IMR-90 (cell line): Measurements from ENCODE around the gene SLC4A1AP. TPM values are rescaled to one million over a fixed set of nuclear protein-coding genes. Genes with fewer than 3 reads are reported as not detected.
A peak's percentile ranks its signal among the peaks of the same experiment; 100 is the strongest.

Source experiments
- ATAC-seq: fragments of 200-7000 bp; cut with Tn5 transposase; 2 replicates; pipeline ENCODE4 v1.9.1; 2020; ENCODE audit warnings: low read depth, mild to moderate bottlenecking, moderate library complexity
- BruUV-seq: library from RNA; stranded (reverse); fragments of 400-500 nt; replicated peaks from 2 replicates; lab custom pipeline; 2021; lab: Mats Ljungman, UMichigan
- CTCF ChIA-PET: fragments of 300-600 bp; formaldehyde crosslinking; extraction: SDS; loops from one replicate; lab custom pipeline; 2021; ENCODE audit warnings: antibody characterized with exemption; lab: Yijun Ruan, JAX
- POLR2A ChIA-PET: fragments of 300-600 bp; sonication (Branson Sonifier 250); formaldehyde crosslinking; loops from one replicate; lab custom pipeline; 2022; ENCODE audit warnings: antibody characterized with exemption; ENCODE audit not compliant: unreplicated experiment; lab: Charles Lee
- DNase-seq: peaks from one replicate; pipeline ENCODE4 v3.0.0; 2013
- H2AFZ ChIP-seq: replicated peaks from 2 replicates; pipeline ENCODE3; 2013; ENCODE audit warnings: low read length, mild to moderate bottlenecking; ENCODE audit not compliant: poor library complexity
- H2AK5ac ChIP-seq: 2 replicates; pipeline ENCODE4 v1.6.1; 2013; ENCODE audit warnings: low read depth, low read length, inconsistent platforms
- H2AK9ac ChIP-seq: replicated peaks from 2 replicates; pipeline ENCODE3; 2013; ENCODE audit warnings: mild to moderate bottlenecking, low read depth, low read length, moderate library complexity; ENCODE audit not compliant: poor library complexity
- H2BK120ac ChIP-seq: 2 replicates; pipeline ENCODE4 v1.6.1; 2013; ENCODE audit warnings: low read depth, low read length, inconsistent platforms
- H2BK15ac ChIP-seq: 3 replicates; pipeline ENCODE4 v1.6.1; 2013; ENCODE audit warnings: low read depth, low read length, inconsistent platforms
- H2BK20ac ChIP-seq: 2 replicates; pipeline ENCODE4 v1.6.1; 2013; ENCODE audit warnings: low read depth, mild to moderate bottlenecking, inconsistent platforms, low read length, moderate library complexity
- H2BK5ac ChIP-seq: 2 replicates; pipeline ENCODE4 v1.6.1; 2013; ENCODE audit warnings: mild to moderate bottlenecking, low read depth, low read length, inconsistent platforms; ENCODE audit not compliant: poor library complexity, severe bottlenecking
- H3K14ac ChIP-seq: replicated peaks from 2 replicates; pipeline ENCODE4 v1.6.1; 2013; ENCODE audit warnings: low read depth, low read length, inconsistent platforms
- H3K18ac ChIP-seq: 2 replicates; pipeline ENCODE4 v1.6.1; 2013; ENCODE audit warnings: low read depth, low read length, control low read depth
- H3K23ac ChIP-seq: 2 replicates; pipeline ENCODE4 v1.6.1; 2013; ENCODE audit warnings: low read depth, low read length, inconsistent platforms
- H3K27ac ChIP-seq: 2 replicates; pipeline ENCODE4 v1.5.1; 2013; ENCODE audit warnings: mild to moderate bottlenecking, control low read depth, low read length; ENCODE audit not compliant: insufficient read depth
- H3K27me3 ChIP-seq: 2 replicates; pipeline ENCODE4 v1.6.1; 2013; ENCODE audit warnings: low read length; ENCODE audit not compliant: control insufficient read depth, insufficient read depth
- H3K36me3 ChIP-seq: 2 replicates; pipeline ENCODE4 v1.6.1; 2013; ENCODE audit warnings: low read length, mixed read lengths; ENCODE audit not compliant: control insufficient read depth, insufficient read depth
- H3K4ac ChIP-seq: 2 replicates; pipeline ENCODE4 v1.6.1; 2013; ENCODE audit warnings: low read depth, low read length, inconsistent platforms
- H3K4me1 ChIP-seq: 2 replicates; pipeline ENCODE4 v1.6.1; 2013; ENCODE audit warnings: low read length, mixed read lengths; ENCODE audit not compliant: control insufficient read depth, insufficient read depth
- H3K4me2 ChIP-seq: 2 replicates; pipeline ENCODE4 v1.6.1; 2013; ENCODE audit warnings: low read depth, mild to moderate bottlenecking, control low read depth, low read length, moderate library complexity
- H3K4me3 ChIP-seq: 2 replicates; pipeline ENCODE4 v1.5.1; 2013; ENCODE audit warnings: low read depth, mild to moderate bottlenecking, control low read depth, low read length, moderate library complexity; ENCODE audit not compliant: insufficient read depth
- H3K56ac ChIP-seq: 2 replicates; pipeline ENCODE4 v1.6.1; 2013; ENCODE audit warnings: low read length, inconsistent platforms; ENCODE audit not compliant: insufficient read depth; ENCODE audit errors: extremely low read depth
- H3K79me1 ChIP-seq, 2 experiments: 2 replicates each; pipeline ENCODE4 v1.6.1; 2013; ENCODE audit warnings: low read length in 2 of 2, inconsistent platforms in 1 of 2, low read depth in 1 of 2
- H3K9ac ChIP-seq: 2 replicates; pipeline ENCODE4 v1.6.1; 2013; ENCODE audit warnings: low read depth, low read length, control low read depth
- H3K9me1 ChIP-seq: 2 replicates; pipeline ENCODE4 v1.6.1; 2013; ENCODE audit warnings: low read length, inconsistent platforms; ENCODE audit not compliant: insufficient read depth
- H3K9me3 ChIP-seq: 2 replicates; pipeline ENCODE4 v1.6.1; 2013; ENCODE audit warnings: low read length; ENCODE audit not compliant: control insufficient read depth, insufficient read depth
- H4K20me1 ChIP-seq: 2 replicates; pipeline ENCODE4 v1.6.1; 2013; ENCODE audit warnings: low read length, inconsistent platforms; ENCODE audit not compliant: insufficient read depth
- H4K5ac ChIP-seq: 2 replicates; pipeline ENCODE4 v1.6.1; 2013; ENCODE audit warnings: mild to moderate bottlenecking, low read depth, low read length, control low read depth
- H4K8ac ChIP-seq, 2 experiments: 2 replicates each; pipeline ENCODE4 v1.6.1; 2013; ENCODE audit warnings: low read depth in 2 of 2, low read length in 2 of 2, control low read depth in 1 of 2, inconsistent platforms in 1 of 2
- H4K91ac ChIP-seq: 2 replicates; pipeline ENCODE4 v1.6.1; 2013; ENCODE audit warnings: low read depth, low read length, inconsistent platforms; ENCODE audit not compliant: insufficient read depth
- BHLHE40 ChIP-seq: fragments of 150-350 bp; IDR thresholded peaks from 2 replicates; pipeline ENCODE4 v1.6.1; 2016; ENCODE audit warnings: mild to moderate bottlenecking, low read depth, low read length
- WGBS, 2 experiments: methylation state at CpG; one replicate each; pipeline versions ENCODE4 v1.1.5 to v1.1.7; 2013; ENCODE audit warnings: missing lambda C conversion rate in 2 of 2; ENCODE audit not compliant: insufficient read length in 1 of 2; ENCODE audit errors: extremely low coverage in 2 of 2; 5-methylcytosine and 5-hydroxymethylcytosine counted together
- dilution Hi-C: fragments of 300-500 bp; cut with HindIII; formaldehyde crosslinking; loops from one replicate; pipeline ENCODE4 v1.14.3; 2018; ENCODE audit warnings: low sequenced_read_pairs; ENCODE audit not compliant: unreplicated experiment
- in situ Hi-C: fragments of 300-500 bp; cut with MboI; formaldehyde crosslinking; loops from 3 replicates; pipeline ENCODE4 v1.14.3; 2019; ENCODE audit warnings: low sequenced_read_pairs, inconsistent platforms, mixed read lengths
- intact Hi-C: fragments of 100-400 bp; cut with micrococcal nuclease; formaldehyde crosslinking; loops from 2 replicates; pipeline ENCODE4 v1.10.0; 2022
- polyA plus RNA-seq, 3 experiments: library from polyadenylated mRNA; depleted of rRNA; stranded (reverse); fragments of >200 nt; gene quantifications; 2 replicates each; pipeline ENCODE4 v1.2.3, GENCODE V29; 2012; ENCODE audit warnings: low replicate concordance in 1 of 3
- total RNA-seq: library from RNA; depleted of rRNA; stranded (reverse); fragments of >200 nt; gene quantifications from 2 replicates; pipeline ENCODE4 v1.2.3, GENCODE V29; 2012
- TF ChIP-seq, protein P1 (sequence below): conservative IDR thresholded peaks from 2 replicates; pipeline ENCODE4 v1.5.1; 2012; ENCODE audit warnings: mild to moderate bottlenecking, low read depth, low read length, improper control_type of control experiment

SLC4A1AP gene
- total and polyA plus RNA-seq, 2 of the 4 experiments (the other 2 are of a cell fraction), result 11.7 to 13.6 TPM

DNA sequence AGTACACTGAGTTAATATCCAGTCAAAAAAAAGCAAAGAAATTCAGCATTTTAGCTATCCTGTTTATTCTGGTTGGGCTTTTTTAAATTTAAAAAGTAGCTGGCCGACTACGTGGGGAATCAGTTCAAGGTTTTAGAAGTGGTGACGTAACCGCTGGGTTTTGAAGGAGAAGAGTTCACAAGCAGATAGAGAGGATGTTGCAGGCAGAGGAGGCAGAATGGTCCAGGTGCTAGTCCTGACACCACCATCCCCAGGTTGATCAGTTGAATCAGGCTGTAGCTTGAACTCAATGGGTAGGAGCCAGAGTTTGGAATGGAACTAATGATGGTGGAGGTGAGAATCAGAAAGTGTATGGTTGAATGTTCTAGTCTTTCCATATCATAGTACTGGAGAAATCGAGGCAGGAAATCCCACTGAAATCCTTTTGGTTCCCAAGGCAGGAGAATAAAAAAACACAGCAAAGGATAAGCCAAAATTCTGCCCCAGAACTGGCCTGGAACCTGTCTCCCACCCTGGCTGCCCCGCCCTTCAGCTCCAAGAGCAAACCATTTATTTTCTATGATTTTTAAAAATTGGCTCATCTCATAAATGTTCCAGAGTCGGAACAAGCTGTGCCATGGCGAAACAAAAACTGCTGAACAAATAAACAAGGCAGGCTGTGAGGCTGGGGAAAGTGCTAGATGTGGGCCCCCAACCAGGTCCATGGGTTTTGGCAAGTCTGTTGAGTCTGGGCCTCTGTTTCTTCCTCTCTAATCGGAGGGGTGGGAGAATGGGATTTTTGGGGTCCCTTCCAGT lies 44.0 kb downstream of the SLC4A1AP start:
- no peak overlapping the region for H4K5ac ChIP-seq
- H3K27ac ChIP-seq, result no peak overlapping the region
- H3K18ac ChIP-seq, result 0 out of 2 replicates have a peak overlapping the region, but pooled peaks have one; percentile 10
- H3K4me2 ChIP-seq, result no peak overlapping the region
- ChIA-PET CTCF (interaction anchor here (1.2 to 1.8 kb wide), 2 partner anchors 16 to 24 kb away, joined by 3 to 6 read pairs; no protein-coding TSS in a partner anchor), POLR2A (no interaction called here)
- peak overlapping the region; percentile 38; the same call in 1 of the 2 replicates for H4K91ac ChIP-seq
- no peaks in the 10 kb centered on the region for H3K9me3 ChIP-seq
- peak overlapping the region; percentile 37; the same call in 1 of the 2 replicates for H3K14ac ChIP-seq
- H2BK120ac ChIP-seq, result 0 out of 2 replicates have a peak overlapping the region, but pooled peaks have one; percentile 19
- H3K27me3 ChIP-seq, result no peaks in the 10 kb centered on the region
- no peak overlapping the region for H3K56ac ChIP-seq
- peak overlapping the region; percentile 60; the same call in 2 of the 3 replicates for H2BK15ac ChIP-seq
- H4K8ac ChIP-seq, result peak overlapping the region in 1 of 2 experiments; percentile 36; a peak in 1 of 4 replicates
- peaks cover 16% of the 10 kb centered on the region for H3K4me1 ChIP-seq
- BruUV-seq, result no TSS peak
- H3K9ac ChIP-seq, result no peak overlapping the region
- dilution Hi-C loops (no loop called here), in situ Hi-C loops (no loop called here), intact Hi-C loops (loop anchor here (10.0 kb wide), 1 partner anchor 857 kb away; no protein-coding TSS in a partner anchor)
- peak overlapping the region; percentile 32; the same call in 1 of the 2 replicates for H3K4ac ChIP-seq
- H3K36me3 ChIP-seq, result no peaks in the 10 kb centered on the region
- no peak overlapping the region for H2BK5ac ChIP-seq
- no peak overlapping the region for H3K4me3 ChIP-seq
- no peak overlapping the region for H3K23ac ChIP-seq
- H2AFZ ChIP-seq, result no peak overlapping the region
- no peak overlapping the region for H2AK9ac ChIP-seq
- H3K79me1 ChIP-seq, result 0 out of 4 replicates have a peak, but pooled peaks cover 0 to 6% of the 10 kb centered on the region in 2 experiments
- ATAC-seq, result no peak
- no peaks in the 10 kb centered on the region for H4K20me1 ChIP-seq
- no peak for DNase-seq
- no peak for TF ChIP-seq BHLHE40
- TF ChIP-seq, protein P1, sequence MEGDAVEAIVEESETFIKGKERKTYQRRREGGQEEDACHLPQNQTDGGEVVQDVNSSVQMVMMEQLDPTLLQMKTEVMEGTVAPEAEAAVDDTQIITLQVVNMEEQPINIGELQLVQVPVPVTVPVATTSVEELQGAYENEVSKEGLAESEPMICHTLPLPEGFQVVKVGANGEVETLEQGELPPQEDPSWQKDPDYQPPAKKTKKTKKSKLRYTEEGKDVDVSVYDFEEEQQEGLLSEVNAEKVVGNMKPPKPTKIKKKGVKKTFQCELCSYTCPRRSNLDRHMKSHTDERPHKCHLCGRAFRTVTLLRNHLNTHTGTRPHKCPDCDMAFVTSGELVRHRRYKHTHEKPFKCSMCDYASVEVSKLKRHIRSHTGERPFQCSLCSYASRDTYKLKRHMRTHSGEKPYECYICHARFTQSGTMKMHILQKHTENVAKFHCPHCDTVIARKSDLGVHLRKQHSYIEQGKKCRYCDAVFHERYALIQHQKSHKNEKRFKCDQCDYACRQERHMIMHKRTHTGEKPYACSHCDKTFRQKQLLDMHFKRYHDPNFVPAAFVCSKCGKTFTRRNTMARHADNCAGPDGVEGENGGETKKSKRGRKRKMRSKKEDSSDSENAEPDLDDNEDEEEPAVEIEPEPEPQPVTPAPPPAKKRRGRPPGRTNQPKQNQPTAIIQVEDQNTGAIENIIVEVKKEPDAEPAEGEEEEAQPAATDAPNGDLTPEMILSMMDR, result no peak
- WGBS, 2 experiments, result 80% methylated on average over 1 of the region's 9 CpGs; no CpG with 5 or more reads in 1 of the 2 experiments
- H3K9me1 ChIP-seq, result peaks cover 17% of the 10 kb centered on the region
- H2BK20ac ChIP-seq, result peak overlapping the region; percentile 8; the same call in 1 of the 2 replicates
- H2AK5ac ChIP-seq, result peak overlapping the region; percentile 77
